Right lobe of liver (tissue), 4 donors: ENCODE results near the gene SLX1A.

Experiments
- POLR2A ChIP-seq: fragments of 450-650 bp; IDR thresholded peaks from one replicate; pipeline ENCODE4 v1.6.1; 2017; ENCODE audit warnings: antibody characterized with exemption, mild to moderate bottlenecking
- TF ChIP-seq, protein P1 (sequence below), 4 donors: fragments of 200-600 bp in 3 of 4; fragments of 450-650 bp in 1 of 4; IDR thresholded peaks; one replicate each; pipeline versions ENCODE4 v1.5.1 to v1.8.0; 2016 to 2022; ENCODE audit warnings: antibody characterized with exemption in 4 of 4, mild to moderate bottlenecking in 2 of 4
- donor health status: DM: no; HTN: no; CAD: no.
- donor health status: DM: no; HTN: no; CAD: no.
- donor health status: DM: no; HTN: yes; CAD: no.

DNA sequence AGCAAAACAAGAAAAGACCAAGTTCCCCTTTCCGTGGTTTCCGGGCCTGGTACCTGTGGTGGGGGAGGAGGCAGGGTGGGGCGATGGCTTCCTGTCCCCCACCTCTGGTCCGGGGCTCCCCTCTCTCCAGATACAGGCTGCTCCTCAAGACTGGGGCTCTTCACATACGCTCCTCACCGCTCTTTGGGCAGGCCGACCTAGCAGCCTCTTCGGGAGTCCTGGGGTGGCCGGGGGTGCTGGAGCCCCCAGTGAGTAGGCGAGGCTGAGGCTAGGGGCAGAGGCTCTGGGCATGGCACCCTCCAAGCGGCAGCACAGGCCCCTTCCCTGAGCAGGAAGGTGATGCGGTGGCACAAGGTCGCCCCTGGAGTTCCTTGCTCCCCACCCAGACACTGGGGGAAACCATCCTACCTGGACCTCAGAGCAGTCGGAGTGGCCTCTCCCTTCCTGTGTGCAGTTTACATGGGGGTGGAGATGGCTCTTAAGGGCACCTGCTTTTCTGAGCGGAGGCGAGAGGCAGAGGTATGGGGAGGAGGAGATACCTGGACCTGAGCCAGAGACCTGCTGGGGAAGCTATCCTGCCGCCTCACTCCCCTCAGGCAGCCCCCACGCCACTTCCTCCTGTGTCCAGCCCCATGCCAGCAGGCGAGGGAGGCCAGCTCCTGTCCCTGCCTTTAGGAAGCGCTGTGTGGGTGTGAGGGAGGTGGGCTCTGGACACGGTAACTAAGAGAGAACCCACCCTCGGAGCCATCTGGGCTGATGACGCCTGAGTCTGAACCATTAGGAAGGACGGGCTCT lies 9.4 kb upstream of the SLX1A start:
- no peak for TF ChIP-seq POLR2A
- TF ChIP-seq, protein P1, sequence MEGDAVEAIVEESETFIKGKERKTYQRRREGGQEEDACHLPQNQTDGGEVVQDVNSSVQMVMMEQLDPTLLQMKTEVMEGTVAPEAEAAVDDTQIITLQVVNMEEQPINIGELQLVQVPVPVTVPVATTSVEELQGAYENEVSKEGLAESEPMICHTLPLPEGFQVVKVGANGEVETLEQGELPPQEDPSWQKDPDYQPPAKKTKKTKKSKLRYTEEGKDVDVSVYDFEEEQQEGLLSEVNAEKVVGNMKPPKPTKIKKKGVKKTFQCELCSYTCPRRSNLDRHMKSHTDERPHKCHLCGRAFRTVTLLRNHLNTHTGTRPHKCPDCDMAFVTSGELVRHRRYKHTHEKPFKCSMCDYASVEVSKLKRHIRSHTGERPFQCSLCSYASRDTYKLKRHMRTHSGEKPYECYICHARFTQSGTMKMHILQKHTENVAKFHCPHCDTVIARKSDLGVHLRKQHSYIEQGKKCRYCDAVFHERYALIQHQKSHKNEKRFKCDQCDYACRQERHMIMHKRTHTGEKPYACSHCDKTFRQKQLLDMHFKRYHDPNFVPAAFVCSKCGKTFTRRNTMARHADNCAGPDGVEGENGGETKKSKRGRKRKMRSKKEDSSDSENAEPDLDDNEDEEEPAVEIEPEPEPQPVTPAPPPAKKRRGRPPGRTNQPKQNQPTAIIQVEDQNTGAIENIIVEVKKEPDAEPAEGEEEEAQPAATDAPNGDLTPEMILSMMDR (IDR thresholded peaks at IDR 0.05): no peak
